LNCaP clone FGC (cell line): ENCODE data around the gene SOX14.

Experiments
- DNase-seq: peaks from one replicate; pipeline ENCODE4 v3.0.0-alpha.2; 2011; ENCODE audit warnings: low read depth
- H3K4me3 ChIP-seq: 2 replicates; pipeline ENCODE4 v1.5.1; 2011; ENCODE audit warnings: mild to moderate bottlenecking, low read depth, low read length, control low read depth
- TF ChIP-seq, protein P1 (sequence below): IDR thresholded peaks from 2 replicates; pipeline ENCODE4 v1.5.1; 2012; ENCODE audit warnings: mild to moderate bottlenecking; ENCODE audit not compliant: control insufficient read depth, insufficient read depth; ENCODE audit errors: extremely low read depth

The SOX14 gene

DNA sequence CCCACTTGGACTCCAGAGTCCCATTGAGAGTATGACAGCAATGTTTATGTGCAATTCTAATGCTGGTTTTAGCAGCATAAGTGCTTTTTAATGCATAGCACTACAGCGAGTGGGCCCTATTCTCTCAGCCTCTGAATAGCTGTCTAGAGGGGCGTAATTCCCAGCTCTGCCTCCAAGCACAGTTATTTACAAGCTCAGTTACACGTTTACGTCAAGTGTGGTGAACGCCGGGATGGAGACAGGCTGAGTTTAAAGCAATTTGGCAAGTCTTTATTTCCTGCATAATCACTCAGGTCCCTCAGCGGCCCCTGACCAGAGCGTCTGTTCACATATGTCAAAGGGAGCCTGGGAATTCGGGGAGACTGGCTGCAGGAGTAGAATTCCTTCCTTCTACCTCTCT, 43.9 kb downstream of the SOX14 start:
- H3K4me3 ChIP-seq, result no peak overlapping the region
- DNase-seq, result no peak
- TF ChIP-seq, protein P1, sequence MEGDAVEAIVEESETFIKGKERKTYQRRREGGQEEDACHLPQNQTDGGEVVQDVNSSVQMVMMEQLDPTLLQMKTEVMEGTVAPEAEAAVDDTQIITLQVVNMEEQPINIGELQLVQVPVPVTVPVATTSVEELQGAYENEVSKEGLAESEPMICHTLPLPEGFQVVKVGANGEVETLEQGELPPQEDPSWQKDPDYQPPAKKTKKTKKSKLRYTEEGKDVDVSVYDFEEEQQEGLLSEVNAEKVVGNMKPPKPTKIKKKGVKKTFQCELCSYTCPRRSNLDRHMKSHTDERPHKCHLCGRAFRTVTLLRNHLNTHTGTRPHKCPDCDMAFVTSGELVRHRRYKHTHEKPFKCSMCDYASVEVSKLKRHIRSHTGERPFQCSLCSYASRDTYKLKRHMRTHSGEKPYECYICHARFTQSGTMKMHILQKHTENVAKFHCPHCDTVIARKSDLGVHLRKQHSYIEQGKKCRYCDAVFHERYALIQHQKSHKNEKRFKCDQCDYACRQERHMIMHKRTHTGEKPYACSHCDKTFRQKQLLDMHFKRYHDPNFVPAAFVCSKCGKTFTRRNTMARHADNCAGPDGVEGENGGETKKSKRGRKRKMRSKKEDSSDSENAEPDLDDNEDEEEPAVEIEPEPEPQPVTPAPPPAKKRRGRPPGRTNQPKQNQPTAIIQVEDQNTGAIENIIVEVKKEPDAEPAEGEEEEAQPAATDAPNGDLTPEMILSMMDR, result no peak

GRCh38 chr3:137809509-137809908, 45.4 kb downstream of the SOX14 start:
- TF ChIP-seq, protein P1, result no peak
- no peak for DNase-seq
- H3K4me3 ChIP-seq, result no peak overlapping the region

DNA sequence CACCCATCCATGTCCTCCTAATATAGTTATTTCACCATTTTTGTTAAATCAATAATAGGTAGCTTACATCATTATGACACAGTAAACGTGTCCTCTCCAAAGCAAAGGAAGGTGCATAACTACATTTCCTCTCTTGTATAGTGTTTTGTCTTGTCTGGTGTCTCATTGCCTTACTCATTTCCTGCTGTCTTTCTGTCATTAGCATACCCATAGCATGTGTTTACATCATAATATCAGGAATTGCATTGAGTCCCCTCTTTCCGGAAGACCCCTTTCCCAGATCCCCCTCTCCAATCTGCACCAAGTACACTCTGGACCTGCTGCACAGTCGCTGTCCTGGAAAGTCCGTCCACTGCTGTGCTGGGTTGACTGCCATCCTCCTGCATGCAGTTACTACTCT, 47.9 kb downstream of the SOX14 start:
- no peak for DNase-seq
- no peak overlapping the region for H3K4me3 ChIP-seq
- TF ChIP-seq, protein P1, result no peak

DNA sequence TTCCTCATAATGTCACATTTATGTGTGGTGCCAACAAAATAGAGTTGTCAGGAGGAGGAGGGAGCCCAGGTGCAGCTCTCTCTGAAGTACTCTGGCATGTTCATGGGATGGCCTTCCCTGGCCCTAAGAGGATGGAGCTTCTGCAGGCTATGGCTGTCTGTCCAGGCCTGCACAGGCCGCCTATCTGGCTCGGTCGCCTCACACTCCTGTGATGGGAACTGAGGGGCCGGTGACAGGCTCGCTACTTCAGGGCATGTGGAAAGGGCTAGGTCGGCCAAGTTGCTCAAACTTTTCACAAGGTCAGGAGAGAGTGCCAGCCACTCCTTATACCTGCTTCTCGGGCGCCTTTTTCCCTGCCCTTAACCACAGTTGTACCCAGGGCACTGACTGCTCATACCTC, 51.1 kb downstream of the SOX14 start:
- DNase-seq, result no peak
- H3K4me3 ChIP-seq, result no peak overlapping the region
- TF ChIP-seq, protein P1, result no peak
